ENCODE data around the gene ZNF785. TPM values are rescaled to one million over a fixed set of nuclear protein-coding genes. Genes with fewer than 3 reads are reported as not detected.

ZNF785 gene
- total and polyA plus RNA-seq, 2 of the 13 experiments (the other 11 are each of a cell fraction or from before 2014, with no cell fraction given) = 0.01 TPM; not detected in 1

GRCh38 chr16:30534368-30535105, 51.0 kb downstream of the ZNF785 start, which contains the start of gene ZNF747 (continued):
- TF ChIP-seq BHLHE40 (IDR thresholded peaks at IDR 0.05; ENCODE audit: low read length) (no peak), ZNF432 (CRISPR knock-in tag; IDR thresholded peaks at IDR 0.05; ENCODE audit: borderline replicate concordance) (no peak), HNRNPK (IDR thresholded peaks at IDR 0.05; ENCODE audit: low read depth, low read length, poor library complexity, severe bottlenecking) (no peak), TBX2 (CRISPR knock-in tag; IDR thresholded peaks at IDR 0.05; ENCODE audit: borderline replicate concordance) (peak; percentile 93), CENPX (CRISPR knock-in tag; IDR thresholded peaks at IDR 0.05) (no peak), ZNF337 (CRISPR knock-in tag; IDR thresholded peaks at IDR 0.05; ENCODE audit: borderline replicate concordance, low read depth) (no peak), TBP (CRISPR knock-in tag; IDR thresholded peaks at IDR 0.05) (no peak), RARA (CRISPR knock-in tag; IDR thresholded peaks at IDR 0.05) (peak; percentile 67; the same call in 1 of the 2 replicates), ZNF574 (CRISPR knock-in tag; IDR thresholded peaks at IDR 0.05) (peak; percentile 98), ELK4 (CRISPR knock-in tag; IDR thresholded peaks at IDR 0.05; ENCODE audit: borderline replicate concordance) (no peak), ZBTB8A (CRISPR knock-in tag; IDR thresholded peaks at IDR 0.05; ENCODE audit: borderline replicate concordance, low read depth) (0 out of 2 replicates have a peak, but pooled peaks have one; percentile 6), PLSCR1 (CRISPR knock-in tag; IDR thresholded peaks at IDR 0.05; ENCODE audit: borderline replicate concordance) (peak; percentile 60; the same call in 1 of the 2 replicates), SMAD9 (CRISPR knock-in tag; IDR thresholded peaks at IDR 0.05) (no peak), ZNF121 (CRISPR knock-in tag; IDR thresholded peaks at IDR 0.05) (peak; percentile 51; the same call in 1 of the 2 replicates), REPIN1 (CRISPR knock-in tag; IDR thresholded peaks at IDR 0.05; ENCODE audit: borderline replicate concordance, low read depth) (peak; percentile 61; the same call in 1 of the 2 replicates), ZNF629 (CRISPR knock-in tag; conservative IDR thresholded peaks at IDR 0.05) (0 out of 2 replicates have a peak, but pooled peaks have one; percentile 24), GMEB2 (CRISPR knock-in tag; IDR thresholded peaks at IDR 0.05; ENCODE audit: low read depth) (peak; percentile 95), NR0B2 (CRISPR knock-in tag; IDR thresholded peaks at IDR 0.05) (peak; percentile 8; the same call in 1 of the 2 replicates), ATF5 (CRISPR knock-in tag; IDR thresholded peaks at IDR 0.05; ENCODE audit: low read depth) (no peak), ZNF225 (CRISPR knock-in tag; IDR thresholded peaks at IDR 0.05) (peak; percentile 76)
